NCI-H524 treated with DMSO at 0.1 percent for 48 hours (cell line): ENCODE results near the gene UHRF2.
"Not testable (repeated sequence)": the region's sequence is repeated elsewhere in the genome, so short reads cannot be mapped to it uniquely, and the experiment has no call there.

ENCODE experiments used
- DNase-seq: peaks from one replicate; lab custom pipeline; 2025; lab: John Stamatoyannopoulos, UW

UHRF2 gene

GRCh38 chr9:6412487-6413364 is at the start of gene UHRF2:
UHRF2 (plus strand) TSS chr9:6413199; CDS start chr9:6413491, 292 bp downstream.
- peak; percentile 76 for DNase-seq

GRCh38 chr9:6367128-6367890 is 45.7 kb upstream of the UHRF2 start:
- DNase-seq, result no peak

GRCh38 chr9:6368831-6369230 is 44.2 kb upstream of the UHRF2 start:
- no peak for DNase-seq

GRCh38 chr9:6381477-6382012 is 31.5 kb upstream of the UHRF2 start:
- DNase-seq, result not testable (repeated sequence)

GRCh38 chr9:6382681-6383080 is 30.3 kb upstream of the UHRF2 start:
- no peak for DNase-seq

GRCh38 chr9:6383551-6384225 is 29.3 kb upstream of the UHRF2 start:
- no peak for DNase-seq

GRCh38 chr9:6384732-6385131 is 28.3 kb upstream of the UHRF2 start:
- no peak for DNase-seq

- DNase-seq, result no peak
Measured at GRCh38 chr9:6399071-6399470, 13.9 kb upstream of the UHRF2 start.

GRCh38 chr9:6405371-6405770 is 7.6 kb upstream of the UHRF2 start:
- DNase-seq, result no peak

GRCh38 chr9:6407778-6408177 is 5.2 kb upstream of the UHRF2 start:
- no peak for DNase-seq

GRCh38 chr9:6408320-6408719 is 4.7 kb upstream of the UHRF2 start:
- DNase-seq, result no peak

GRCh38 chr9:6409811-6410210 is 3.2 kb upstream of the UHRF2 start:
- no peak for DNase-seq

GRCh38 chr9:6410633-6411032 is 2.4 kb upstream of the UHRF2 start:
- no peak for DNase-seq

- DNase-seq, result no peak
Measured at GRCh38 chr9:6413365-6414246, 607 bp downstream of the UHRF2 start.

GRCh38 chr9:6414247-6414641 is 1.2 kb downstream of the UHRF2 start:
- DNase-seq, result no peak

GRCh38 chr9:6415266-6415665 is 2.3 kb downstream of the UHRF2 start:
- no peak for DNase-seq

- no peak for DNase-seq
Measured at GRCh38 chr9:6417186-6417585, 4.2 kb downstream of the UHRF2 start.

GRCh38 chr9:6418764-6419163 is 5.8 kb downstream of the UHRF2 start:
- no peak for DNase-seq

- DNase-seq, result no peak
Measured at GRCh38 chr9:6424940-6425339, 11.9 kb downstream of the UHRF2 start.

GRCh38 chr9:6426117-6426516 is 13.1 kb downstream of the UHRF2 start:
- DNase-seq, result no peak
